Measurements from ENCODE around the gene HAS3.
A peak's percentile ranks its signal among the peaks of the same experiment; 100 is the strongest.
"Not testable (repeated sequence)": the region's sequence is repeated elsewhere in the genome, so short reads cannot be mapped to it uniquely, and the experiment has no call there.

The HAS3 gene

DNA sequence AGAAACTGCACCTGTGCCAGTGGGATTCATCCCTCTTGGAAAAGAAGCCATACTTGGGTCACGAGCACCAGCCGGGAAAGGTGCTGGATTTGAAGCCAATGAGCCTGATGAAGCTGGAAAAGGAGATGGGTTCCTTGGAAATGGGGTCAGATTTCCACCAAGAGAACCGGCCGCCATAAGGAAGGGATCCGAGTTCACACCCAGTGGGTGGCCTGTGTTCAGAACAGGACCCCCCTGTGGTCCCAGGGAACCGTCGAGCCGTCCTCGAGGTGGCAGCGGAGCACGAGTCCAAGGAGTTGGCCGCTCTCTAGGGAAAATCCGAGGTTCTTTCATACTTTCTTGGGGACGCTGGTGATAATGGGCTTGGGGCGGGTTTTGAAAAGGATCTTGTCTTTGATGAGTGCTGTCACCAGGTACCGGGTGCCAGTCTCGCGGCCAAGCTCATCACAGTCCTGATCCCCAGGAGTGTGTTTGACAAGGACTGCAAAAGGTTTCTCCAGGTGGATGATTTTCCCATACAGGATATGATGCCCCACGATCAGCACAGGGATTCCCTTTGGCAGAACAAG is 14.7 kb downstream of the HAS3 start:
- Histone ChIP-seq H3K9ac (ENCODE audit: low read depth, low read length) (no peak overlapping the region), H3K9me3 (ENCODE audit: control insufficient read depth, insufficient read depth, low read length) (no peaks in the 10 kb centered on the region), H3K27me3 (ENCODE audit: control insufficient read depth, insufficient read depth, low read length) (no peaks in the 10 kb centered on the region), H3K36me3 (ENCODE audit: control insufficient read depth, insufficient read depth, low read length) (peaks cover 45% of the 10 kb centered on the region), H3K4me1 (ENCODE audit: control insufficient read depth, insufficient read depth, low read length) (no peaks in the 10 kb centered on the region), H3K4me3 (ENCODE audit: low read depth, low read length) (no peak overlapping the region)

- H3K27me3 ChIP-seq (ENCODE audit: control insufficient read depth, insufficient read depth, low read length): no peaks in the 10 kb centered on the region
- H3K9me3 ChIP-seq (ENCODE audit: control insufficient read depth, insufficient read depth, low read length): no peaks in the 10 kb centered on the region
- peaks cover 22% of the 10 kb centered on the region for H3K36me3 ChIP-seq (ENCODE audit: control insufficient read depth, insufficient read depth, low read length)
- H3K9ac ChIP-seq (ENCODE audit: low read depth, low read length): no peak overlapping the region
- H3K4me3 ChIP-seq (ENCODE audit: low read depth, low read length): no peak overlapping the region
- H3K4me1 ChIP-seq (ENCODE audit: control insufficient read depth, insufficient read depth, low read length): no peaks in the 10 kb centered on the region
Measured at GRCh38 chr16:69123910-69124309, 18.5 kb downstream of the HAS3 start.

- not testable (repeated sequence) for H3K4me3 ChIP-seq (ENCODE audit: low read depth, low read length); H3K9me3 ChIP-seq (ENCODE audit: control insufficient read depth, insufficient read depth, low read length); H3K9ac ChIP-seq (ENCODE audit: low read depth, low read length); H3K27me3 ChIP-seq (ENCODE audit: control insufficient read depth, insufficient read depth, low read length); H3K4me1 ChIP-seq (ENCODE audit: control insufficient read depth, insufficient read depth, low read length)
- H3K36me3 ChIP-seq (ENCODE audit: control insufficient read depth, insufficient read depth, low read length): peaks cover 18% of the 10 kb centered on the region
Measured at GRCh38 chr16:69124406-69124805, 19.0 kb downstream of the HAS3 start.

GRCh38 chr16:69124961-69125360 is 19.5 kb downstream of the HAS3 start:
- H3K4me3 ChIP-seq (ENCODE audit: low read depth, low read length); H3K27me3 ChIP-seq (ENCODE audit: control insufficient read depth, insufficient read depth, low read length); H3K9me3 ChIP-seq (ENCODE audit: control insufficient read depth, insufficient read depth, low read length); H3K4me1 ChIP-seq (ENCODE audit: control insufficient read depth, insufficient read depth, low read length); H3K9ac ChIP-seq (ENCODE audit: low read depth, low read length): not testable (repeated sequence)
- peaks cover 12% of the 10 kb centered on the region for H3K36me3 ChIP-seq (ENCODE audit: control insufficient read depth, insufficient read depth, low read length)

- Histone ChIP-seq H3K4me3 (ENCODE audit: low read depth, low read length) (no peak overlapping the region), H3K36me3 (ENCODE audit: control insufficient read depth, insufficient read depth, low read length) (no peaks in the 10 kb centered on the region)
Measured at GRCh38 chr16:69126221-69126620, 20.8 kb downstream of the HAS3 start.

GRCh38 chr16:69126801-69127200 is 21.3 kb downstream of the HAS3 start:
- H3K4me1 ChIP-seq (ENCODE audit: control insufficient read depth, insufficient read depth, low read length): peaks cover 12% of the 10 kb centered on the region
- not testable (repeated sequence) for H3K27me3 ChIP-seq (ENCODE audit: control insufficient read depth, insufficient read depth, low read length); H3K4me3 ChIP-seq (ENCODE audit: low read depth, low read length); H3K36me3 ChIP-seq (ENCODE audit: control insufficient read depth, insufficient read depth, low read length); H3K9ac ChIP-seq (ENCODE audit: low read depth, low read length); H3K9me3 ChIP-seq (ENCODE audit: control insufficient read depth, insufficient read depth, low read length)

More at GRCh38 chr16:69126221-69126620, 20.8 kb downstream of the HAS3 start:
- H3K4me1 ChIP-seq (ENCODE audit: control insufficient read depth, insufficient read depth, low read length): peaks cover 12% of the 10 kb centered on the region
- H3K9me3 ChIP-seq (ENCODE audit: control insufficient read depth, insufficient read depth, low read length): no peaks in the 10 kb centered on the region
- H3K9ac ChIP-seq (ENCODE audit: low read depth, low read length): no peak overlapping the region
- no peaks in the 10 kb centered on the region for H3K27me3 ChIP-seq (ENCODE audit: control insufficient read depth, insufficient read depth, low read length)

- H3K36me3 ChIP-seq (ENCODE audit: control insufficient read depth, insufficient read depth, low read length): no peaks in the 10 kb centered on the region
- no peak overlapping the region for H3K9ac ChIP-seq (ENCODE audit: low read depth, low read length)
- no peaks in the 10 kb centered on the region for H3K9me3 ChIP-seq (ENCODE audit: control insufficient read depth, insufficient read depth, low read length)
Measured at GRCh38 chr16:69127966-69128510, 22.6 kb downstream of the HAS3 start.

DNA sequence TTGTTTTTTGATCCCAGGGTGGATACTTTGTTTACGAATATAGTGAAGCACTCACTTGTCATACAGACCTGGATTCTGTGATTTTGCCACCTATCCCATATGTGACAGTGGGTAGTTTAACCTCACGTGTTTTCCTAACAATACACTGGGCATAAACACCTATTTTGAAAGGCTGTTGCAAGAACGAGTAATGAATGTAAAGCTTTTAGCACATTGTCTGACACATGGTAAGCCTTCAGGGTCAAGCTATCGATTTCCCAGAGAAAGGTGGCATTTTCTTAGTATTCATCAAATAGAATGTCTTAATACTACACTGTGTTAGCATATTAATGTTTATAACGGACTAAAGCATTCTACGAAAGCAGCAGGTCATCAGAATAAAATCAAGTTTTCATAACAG is 25.0 kb downstream of the HAS3 start:
- Histone ChIP-seq H3K9me3 (ENCODE audit: control insufficient read depth, insufficient read depth, low read length) (no peaks in the 10 kb centered on the region), H3K27me3 (ENCODE audit: control insufficient read depth, insufficient read depth, low read length) (no peaks in the 10 kb centered on the region), H3K4me1 (ENCODE audit: control insufficient read depth, insufficient read depth, low read length) (peaks cover 12% of the 10 kb centered on the region), H3K36me3 (ENCODE audit: control insufficient read depth, insufficient read depth, low read length) (no peaks in the 10 kb centered on the region), H3K4me3 (ENCODE audit: low read depth, low read length) (peak overlapping the region; percentile 91), H3K9ac (ENCODE audit: low read depth, low read length) (peak overlapping the region; percentile 81)

More at GRCh38 chr16:69127966-69128510, 22.6 kb downstream of the HAS3 start:
- Histone ChIP-seq H3K4me1 (ENCODE audit: control insufficient read depth, insufficient read depth, low read length) (peaks cover 12% of the 10 kb centered on the region), H3K4me3 (ENCODE audit: low read depth, low read length) (no peak overlapping the region), H3K27me3 (ENCODE audit: control insufficient read depth, insufficient read depth, low read length) (no peaks in the 10 kb centered on the region)

GRCh38 chr16:69131167-69131838 is 25.9 kb downstream of the HAS3 start:
- H3K9ac ChIP-seq (ENCODE audit: low read depth, low read length): peak overlapping the region; percentile 81
- no peaks in the 10 kb centered on the region for H3K9me3 ChIP-seq (ENCODE audit: control insufficient read depth, insufficient read depth, low read length)
- H3K36me3 ChIP-seq (ENCODE audit: control insufficient read depth, insufficient read depth, low read length): no peaks in the 10 kb centered on the region
- peaks cover 12% of the 10 kb centered on the region for H3K4me1 ChIP-seq (ENCODE audit: control insufficient read depth, insufficient read depth, low read length)
- H3K27me3 ChIP-seq (ENCODE audit: control insufficient read depth, insufficient read depth, low read length): no peaks in the 10 kb centered on the region
- peak overlapping the region; percentile 91 for H3K4me3 ChIP-seq (ENCODE audit: low read depth, low read length)

DNA sequence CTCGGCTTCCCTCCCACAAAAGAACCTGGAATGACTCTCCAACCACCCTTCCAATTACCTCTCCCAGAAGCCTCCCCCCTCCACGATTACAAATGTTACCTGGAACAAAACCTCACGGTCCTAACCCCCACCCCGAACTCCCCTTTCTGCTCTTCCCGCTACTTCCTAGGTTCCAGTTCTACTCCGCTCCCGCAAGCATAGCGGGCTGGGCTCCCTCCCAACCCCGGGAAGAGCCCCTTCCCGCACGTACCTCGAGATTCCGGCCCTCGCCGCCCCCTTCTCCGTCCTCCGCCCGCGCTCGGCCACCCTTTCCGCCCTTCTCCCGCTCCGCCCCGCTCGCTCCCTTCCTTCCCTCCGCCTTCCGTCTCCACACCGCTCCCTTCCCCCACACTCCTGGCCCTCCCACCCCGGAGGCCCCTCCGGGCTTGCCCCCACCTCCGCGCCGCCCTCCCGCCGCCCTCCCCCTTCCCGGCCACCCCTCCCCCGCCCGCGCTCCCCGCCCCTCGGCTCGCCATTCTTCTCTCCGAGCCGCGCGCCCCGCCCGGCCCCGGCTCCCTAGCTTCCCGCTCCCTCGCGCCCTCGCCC is 26.5 kb downstream of the HAS3 start:
- no peaks in the 10 kb centered on the region for H3K36me3 ChIP-seq (ENCODE audit: control insufficient read depth, insufficient read depth, low read length)
- peak overlapping the region; percentile 77 for H3K9ac ChIP-seq (ENCODE audit: low read depth, low read length)
- H3K27me3 ChIP-seq (ENCODE audit: control insufficient read depth, insufficient read depth, low read length): no peaks in the 10 kb centered on the region
- H3K9me3 ChIP-seq (ENCODE audit: control insufficient read depth, insufficient read depth, low read length): no peaks in the 10 kb centered on the region
- H3K4me1 ChIP-seq (ENCODE audit: control insufficient read depth, insufficient read depth, low read length): peaks cover 12% of the 10 kb centered on the region
- peak overlapping the region; percentile 91 for H3K4me3 ChIP-seq (ENCODE audit: low read depth, low read length)

DNA sequence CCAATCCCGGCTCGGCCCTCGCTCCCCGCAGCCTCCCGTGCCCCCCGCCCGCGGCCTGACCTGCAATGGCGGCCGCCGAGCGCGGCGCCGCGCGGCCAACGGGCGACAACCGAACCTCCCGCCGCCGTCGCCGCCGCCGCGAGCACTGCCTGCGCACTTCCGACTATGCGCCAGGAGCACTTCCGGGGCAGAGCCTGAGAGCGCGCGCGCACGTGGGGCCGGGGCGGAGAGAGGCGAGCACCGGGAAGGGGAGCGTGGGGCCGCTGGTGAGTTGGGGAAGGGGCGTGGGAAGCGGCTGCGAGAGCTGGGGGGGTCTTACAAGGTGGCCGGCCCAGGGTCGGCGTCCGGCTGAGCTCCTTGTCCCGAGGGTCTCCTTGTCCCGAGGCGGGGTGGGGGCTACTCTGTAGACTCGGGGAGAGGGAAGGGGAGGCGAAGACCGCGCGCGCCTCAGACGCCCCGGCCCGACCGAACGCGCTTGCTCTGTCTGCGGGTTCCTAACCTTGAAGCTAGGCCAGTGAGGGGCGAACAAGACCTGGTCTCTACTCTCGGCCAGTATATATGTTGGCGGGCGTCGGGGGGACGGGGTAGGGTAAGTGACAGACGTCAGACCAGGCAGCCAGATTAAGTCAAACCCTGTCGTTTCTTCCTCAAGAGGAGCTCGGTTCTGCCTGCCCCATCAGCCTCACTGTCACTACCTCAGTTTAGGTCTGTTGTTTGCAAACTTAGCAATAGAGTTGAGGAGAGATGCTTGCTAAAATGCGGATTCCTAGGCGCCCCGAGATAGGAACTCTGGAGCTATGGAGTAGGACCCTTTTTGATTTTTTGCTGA is 27.2 kb downstream of the HAS3 start, which contains the start of the genes CHTF8 and UTP4:
TSS of gene CHTF8 (minus strand) at position 165 of the 829 bp plus-strand sequence. CDS start 11,130 bp downstream, outside the sequence.
TSS of gene UTP4 (plus strand) at position 226 of the 829 bp plus-strand sequence. CDS start 811 bp downstream, outside the sequence.
- peaks cover 12% of the 10 kb centered on the region for H3K4me1 ChIP-seq (ENCODE audit: control insufficient read depth, insufficient read depth, low read length)
- H3K9me3 ChIP-seq (ENCODE audit: control insufficient read depth, insufficient read depth, low read length): no peaks in the 10 kb centered on the region
- H3K27me3 ChIP-seq (ENCODE audit: control insufficient read depth, insufficient read depth, low read length): no peaks in the 10 kb centered on the region
- peak within 1 kb of the TSS; percentile 91 for H3K4me3 ChIP-seq (ENCODE audit: low read depth, low read length)
- no peaks in the 10 kb centered on the region for H3K36me3 ChIP-seq (ENCODE audit: control insufficient read depth, insufficient read depth, low read length)
- peak within 1 kb of the TSS; percentile 77 for H3K9ac ChIP-seq (ENCODE audit: low read depth, low read length)
